KMS-11 (cell line): ENCODE data around the gene LRRC28.

Experiments used
- H2AFZ ChIP-seq: fragments of 200-600 bp; sonication (generic); 2 replicates; pipeline ENCODE4 v1.6.1; 2016; ENCODE audit warnings: antibody characterized with exemption, mixed run types, low read depth
- H3K27ac ChIP-seq: fragments of 200-600 bp; sonication (generic); 2 replicates; pipeline ENCODE4 v1.6.1; 2016; ENCODE audit warnings: mild to moderate bottlenecking, mixed run types
- H3K27me3 ChIP-seq: fragments of 200-600 bp; sonication (generic); 2 replicates; pipeline ENCODE4 v1.6.1; 2017; ENCODE audit warnings: mild to moderate bottlenecking, low read depth, mixed run types, moderate library complexity; ENCODE audit not compliant: insufficient read depth
- H3K36me3 ChIP-seq: fragments of 200-600 bp; sonication (generic); 2 replicates; pipeline ENCODE4 v1.6.1; 2017; ENCODE audit warnings: mild to moderate bottlenecking, mixed run types; ENCODE audit not compliant: insufficient read depth
- H3K4me1 ChIP-seq: fragments of 200-600 bp; sonication (generic); 2 replicates; pipeline ENCODE4 v1.6.1; 2016; ENCODE audit warnings: mild to moderate bottlenecking, low read depth, mixed run types; ENCODE audit not compliant: poor library complexity, severe bottlenecking
- H3K4me2 ChIP-seq: fragments of 200-600 bp; sonication (generic); 2 replicates; pipeline ENCODE4 v1.7.0; 2016; ENCODE audit warnings: mild to moderate bottlenecking, mixed run types
- H3K4me3 ChIP-seq: fragments of 200-600 bp; sonication (generic); IDR thresholded peaks from 2 replicates; pipeline ENCODE4 v1.6.1; 2017; ENCODE audit warnings: low read depth, low read length, mixed read lengths; ENCODE audit not compliant: insufficient read depth
- H3K79me2 ChIP-seq: fragments of 200-600 bp; sonication (generic); 2 replicates; pipeline ENCODE4 v1.6.1; 2016; ENCODE audit warnings: low read depth, mixed run types; ENCODE audit not compliant: insufficient read depth
- H3K9ac ChIP-seq: fragments of 200-600 bp; sonication (generic); 2 replicates; pipeline ENCODE4 v1.6.1; 2016; ENCODE audit warnings: mild to moderate bottlenecking, mixed run types
- H4K20me1 ChIP-seq: fragments of 200-600 bp; sonication (generic); 2 replicates; pipeline ENCODE4 v1.6.1; 2016; ENCODE audit warnings: mild to moderate bottlenecking, mixed run types; ENCODE audit not compliant: insufficient read depth
- TF ChIP-seq, protein P1 (sequence below): fragments of 200-600 bp; sonication (generic); conservative IDR thresholded peaks from 2 replicates; pipeline ENCODE4 v1.6.1; 2017; ENCODE audit warnings: low read depth, mild to moderate bottlenecking, antibody characterized with exemption, low read length, moderate library complexity, mixed read lengths

Gene LRRC28

DNA sequence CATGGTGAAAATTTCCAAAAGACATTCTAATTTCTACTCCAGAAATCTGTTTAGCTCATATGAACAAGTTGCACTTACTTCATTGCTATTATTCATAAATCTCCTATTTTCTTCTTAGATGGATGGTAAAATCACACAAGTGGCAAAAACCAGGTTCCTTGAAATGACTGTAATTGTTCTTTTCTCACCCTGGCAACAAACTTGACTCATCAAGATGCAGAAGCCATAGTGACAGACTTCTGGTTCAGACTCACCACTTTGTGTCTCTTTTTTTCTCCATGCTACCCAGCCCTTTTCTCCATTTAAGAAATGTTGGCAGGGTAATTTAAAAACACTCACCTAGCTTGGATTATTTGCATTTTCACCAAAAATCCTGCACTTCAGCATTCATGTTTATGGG is 82.1 kb downstream of the LRRC28 start:
- H3K4me2 ChIP-seq: no peak overlapping the region
- no peaks in the 10 kb centered on the region for H3K36me3 ChIP-seq
- no peak overlapping the region for H3K4me3 ChIP-seq
- no peak overlapping the region for H3K9ac ChIP-seq
- H3K79me2 ChIP-seq: no peaks in the 10 kb centered on the region
- no peaks in the 10 kb centered on the region for H3K4me1 ChIP-seq
- H4K20me1 ChIP-seq: no peaks in the 10 kb centered on the region
- H2AFZ ChIP-seq: no peak overlapping the region
- H3K27me3 ChIP-seq: no peaks in the 10 kb centered on the region
- no peak overlapping the region for H3K27ac ChIP-seq
- TF ChIP-seq, protein P1, sequence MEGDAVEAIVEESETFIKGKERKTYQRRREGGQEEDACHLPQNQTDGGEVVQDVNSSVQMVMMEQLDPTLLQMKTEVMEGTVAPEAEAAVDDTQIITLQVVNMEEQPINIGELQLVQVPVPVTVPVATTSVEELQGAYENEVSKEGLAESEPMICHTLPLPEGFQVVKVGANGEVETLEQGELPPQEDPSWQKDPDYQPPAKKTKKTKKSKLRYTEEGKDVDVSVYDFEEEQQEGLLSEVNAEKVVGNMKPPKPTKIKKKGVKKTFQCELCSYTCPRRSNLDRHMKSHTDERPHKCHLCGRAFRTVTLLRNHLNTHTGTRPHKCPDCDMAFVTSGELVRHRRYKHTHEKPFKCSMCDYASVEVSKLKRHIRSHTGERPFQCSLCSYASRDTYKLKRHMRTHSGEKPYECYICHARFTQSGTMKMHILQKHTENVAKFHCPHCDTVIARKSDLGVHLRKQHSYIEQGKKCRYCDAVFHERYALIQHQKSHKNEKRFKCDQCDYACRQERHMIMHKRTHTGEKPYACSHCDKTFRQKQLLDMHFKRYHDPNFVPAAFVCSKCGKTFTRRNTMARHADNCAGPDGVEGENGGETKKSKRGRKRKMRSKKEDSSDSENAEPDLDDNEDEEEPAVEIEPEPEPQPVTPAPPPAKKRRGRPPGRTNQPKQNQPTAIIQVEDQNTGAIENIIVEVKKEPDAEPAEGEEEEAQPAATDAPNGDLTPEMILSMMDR: no peak

DNA sequence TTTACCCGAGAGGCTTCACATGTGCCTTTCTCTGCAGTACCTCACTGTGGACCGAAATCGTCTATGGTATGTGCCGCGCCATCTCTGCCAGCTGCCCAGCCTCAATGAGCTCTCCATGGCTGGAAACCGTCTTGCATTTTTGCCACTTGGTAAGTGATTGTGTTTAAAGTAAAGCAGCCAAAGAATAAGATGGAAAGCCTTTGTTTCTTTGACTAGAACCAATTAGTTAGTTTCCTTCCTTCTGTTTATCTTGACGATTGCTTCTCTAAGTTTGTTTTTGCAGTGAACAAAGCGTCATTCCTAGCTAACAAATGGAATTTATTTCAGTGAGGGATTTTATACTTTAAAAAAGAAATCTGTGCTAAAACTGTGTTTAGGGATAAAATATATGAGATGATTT is 82.7 kb downstream of the LRRC28 start:
- H3K27me3 ChIP-seq: no peaks in the 10 kb centered on the region
- no peak overlapping the region for H3K27ac ChIP-seq
- H3K36me3 ChIP-seq: no peaks in the 10 kb centered on the region
- H3K4me3 ChIP-seq: no peak overlapping the region
- H2AFZ ChIP-seq: no peak overlapping the region
- no peaks in the 10 kb centered on the region for H3K4me1 ChIP-seq
- H3K4me2 ChIP-seq: no peak overlapping the region
- H3K9ac ChIP-seq: no peak overlapping the region
- H3K79me2 ChIP-seq: no peaks in the 10 kb centered on the region
- H4K20me1 ChIP-seq: no peaks in the 10 kb centered on the region
- TF ChIP-seq, protein P1: no peak

DNA sequence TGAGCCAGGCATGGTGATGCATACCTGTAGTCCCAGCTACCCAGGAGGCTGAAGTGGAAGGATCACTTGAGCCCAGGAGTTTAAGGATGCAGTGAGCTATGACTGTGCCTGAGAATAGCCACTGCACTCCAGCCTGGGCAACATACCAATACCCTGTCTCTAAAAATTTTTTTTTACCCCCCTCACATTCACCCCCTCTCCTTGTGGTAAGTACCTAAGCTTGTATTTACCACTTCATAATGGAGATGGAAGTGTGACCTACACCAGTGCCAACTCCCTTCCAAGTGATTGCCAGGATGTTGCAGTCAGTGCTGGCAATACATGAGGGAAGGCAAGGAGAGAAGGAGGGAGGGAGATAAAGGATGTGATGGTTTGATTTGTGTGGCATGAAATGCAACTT is 84.2 kb downstream of the LRRC28 start:
- TF ChIP-seq, protein P1: no peak
- no peaks in the 10 kb centered on the region for H3K36me3 ChIP-seq
- no peaks in the 10 kb centered on the region for H4K20me1 ChIP-seq
- no peak overlapping the region for H2AFZ ChIP-seq
- H3K27me3 ChIP-seq: no peaks in the 10 kb centered on the region
- H3K79me2 ChIP-seq: no peaks in the 10 kb centered on the region
- H3K27ac ChIP-seq: no peak overlapping the region
- no peak overlapping the region for H3K4me2 ChIP-seq
- H3K4me3 ChIP-seq: no peak overlapping the region
- no peaks in the 10 kb centered on the region for H3K4me1 ChIP-seq
- H3K9ac ChIP-seq: no peak overlapping the region

DNA sequence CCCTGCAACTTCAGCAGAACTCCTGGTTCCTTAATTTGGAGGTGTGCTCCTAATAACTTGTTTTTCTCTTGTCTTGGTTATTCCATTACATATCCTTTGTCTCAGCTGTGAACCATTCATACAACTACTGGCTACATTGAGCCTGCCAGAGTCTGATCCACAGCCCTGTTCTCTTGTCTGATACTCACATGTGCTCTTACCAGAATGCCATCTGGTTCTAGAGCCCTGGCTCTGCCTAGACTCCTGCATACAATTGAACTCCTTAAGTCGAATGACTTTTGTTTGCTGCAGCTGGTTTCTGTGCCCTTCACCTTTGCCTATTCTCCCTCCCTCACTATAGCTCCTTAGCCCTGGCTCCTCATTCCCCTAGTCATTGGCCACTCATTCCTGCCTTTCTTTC is 85.5 kb downstream of the LRRC28 start:
- H2AFZ ChIP-seq: no peak overlapping the region
- H3K36me3 ChIP-seq: no peaks in the 10 kb centered on the region
- TF ChIP-seq, protein P1: no peak
- no peak overlapping the region for H3K4me2 ChIP-seq
- H3K27me3 ChIP-seq: no peaks in the 10 kb centered on the region
- H3K9ac ChIP-seq: no peak overlapping the region
- H3K27ac ChIP-seq: no peak overlapping the region
- H4K20me1 ChIP-seq: no peaks in the 10 kb centered on the region
- H3K4me1 ChIP-seq: no peaks in the 10 kb centered on the region
- H3K79me2 ChIP-seq: no peaks in the 10 kb centered on the region
- no peak overlapping the region for H3K4me3 ChIP-seq

DNA sequence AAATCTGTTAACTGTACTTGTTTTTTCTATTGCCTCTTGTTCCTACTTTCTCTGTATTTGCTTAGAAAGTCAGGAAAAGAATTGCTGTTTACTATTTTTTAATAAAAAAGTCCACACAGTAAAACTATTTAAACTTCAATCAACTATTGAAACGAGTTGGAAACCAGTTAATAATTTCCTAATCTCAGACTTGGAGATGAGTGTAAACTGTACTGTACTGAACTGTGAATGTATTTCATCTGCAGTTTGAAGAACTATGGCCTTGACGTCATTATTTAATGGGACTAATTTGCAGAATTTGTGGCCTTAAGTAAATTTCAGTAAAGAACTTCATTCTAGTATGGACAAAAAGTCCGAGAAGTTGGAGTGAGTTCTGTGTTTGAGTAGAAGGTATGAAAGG is 89.1 kb downstream of the LRRC28 start:
- H3K36me3 ChIP-seq: no peaks in the 10 kb centered on the region
- H3K79me2 ChIP-seq: no peaks in the 10 kb centered on the region
- no peak overlapping the region for H2AFZ ChIP-seq
- no peak overlapping the region for H3K4me2 ChIP-seq
- no peaks in the 10 kb centered on the region for H3K4me1 ChIP-seq
- TF ChIP-seq, protein P1: no peak
- no peak overlapping the region for H3K27ac ChIP-seq
- H3K27me3 ChIP-seq: no peaks in the 10 kb centered on the region
- no peaks in the 10 kb centered on the region for H4K20me1 ChIP-seq
- no peak overlapping the region for H3K4me3 ChIP-seq
- H3K9ac ChIP-seq: no peak overlapping the region
